HEK293T (cell line): ENCODE measurements around the gene CBFA2T3.

Experiments used
- BHLHE40 ChIP-seq: fragments of 450-650 bp; IDR thresholded peaks from 2 replicates; pipeline ENCODE4 v1.6.1; 2016; ENCODE audit warnings: mild to moderate bottlenecking, moderate library complexity, borderline replicate concordance
- CTBP1 ChIP-seq: fragments of 450-650 bp; IDR thresholded peaks from 2 replicates; pipeline ENCODE4 v1.6.1; 2016; ENCODE audit warnings: borderline replicate concordance
- ELF4 ChIP-seq: fragments of 450-650 bp; IDR thresholded peaks from 2 replicates; pipeline ENCODE4 v1.6.1; 2017; ENCODE audit warnings: antibody characterized with exemption
- HDGF ChIP-seq: fragments of 450-650 bp; IDR thresholded peaks from 2 replicates; pipeline ENCODE4 v1.6.1; 2017; ENCODE audit warnings: antibody characterized with exemption, borderline replicate concordance
- LEF1 ChIP-seq: fragments of 450-650 bp; IDR thresholded peaks from 2 replicates; pipeline ENCODE4 v1.6.1; 2017; ENCODE audit warnings: mild to moderate bottlenecking, borderline replicate concordance
- NFRKB ChIP-seq: fragments of 450-650 bp; IDR thresholded peaks from 2 replicates; pipeline ENCODE4 v1.6.1; 2016; ENCODE audit warnings: mild to moderate bottlenecking, moderate library complexity
- PKNOX1 ChIP-seq: fragments of 450-650 bp; IDR thresholded peaks from 2 replicates; pipeline ENCODE4 v1.6.1; 2016
- SP1 ChIP-seq: fragments of 450-650 bp; IDR thresholded peaks from 2 replicates; pipeline ENCODE4 v1.6.1; 2017

- TF ChIP-seq CTBP1 (no peak), HDGF (no peak), BHLHE40 (no peak), PKNOX1 (no peak), SP1 (no peak), NFRKB (no peak), LEF1 (no peak), ELF4 (no peak)
Measured at GRCh38 chr16:88905563-88905962, 71.4 kb downstream of the CBFA2T3 start.
